HG03060 (cell line): Measurements from ENCODE around the gene ORAI3.
"Not testable (repeated sequence)": the region's sequence is repeated elsewhere in the genome, so short reads cannot be mapped to it uniquely, and the experiment has no call there.

ENCODE experiments used
- ATAC-seq: cut with Tn5 transposase; IDR thresholded peaks from one replicate; pipeline ENCODE4 v1.9.1; 2021; ENCODE audit warnings: low read depth, moderate number of reproducible peaks; ENCODE audit not compliant: unreplicated experiment

ORAI3 gene

DNA sequence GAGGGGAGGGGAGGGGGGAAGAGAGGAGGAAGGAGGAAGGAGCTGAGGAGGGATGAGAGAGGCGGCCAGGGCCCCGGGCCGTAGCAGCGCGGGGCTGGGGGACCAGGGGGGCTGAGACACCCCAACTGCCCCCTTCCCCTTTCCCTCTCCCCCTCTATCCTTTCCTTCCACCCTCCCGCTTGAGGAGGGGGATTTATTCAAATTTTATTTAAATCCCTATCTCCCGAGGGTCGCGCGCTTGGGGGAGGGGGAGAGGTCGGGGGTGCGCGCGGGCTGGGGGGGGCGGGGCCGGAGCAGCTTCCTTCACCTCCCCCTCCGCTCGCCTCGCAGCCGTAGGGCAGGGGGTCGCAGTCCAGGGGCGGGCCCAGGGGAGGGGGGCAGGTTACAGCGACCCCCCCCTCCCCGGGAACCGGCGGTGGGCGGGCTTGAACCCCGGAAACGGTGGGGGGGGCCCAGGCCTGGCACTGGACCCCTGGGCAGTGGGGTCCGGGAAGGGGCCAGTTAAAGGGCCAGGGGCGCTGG is 25.3 kb upstream of the ORAI3 start, which contains the start of gene FBXL19:
Gene FBXL19, plus strand, starts transcription at position 19 of the 522 bp plus-strand sequence. CDS start 2,183 bp downstream, outside the sequence.
- ATAC-seq, result no peak

DNA sequence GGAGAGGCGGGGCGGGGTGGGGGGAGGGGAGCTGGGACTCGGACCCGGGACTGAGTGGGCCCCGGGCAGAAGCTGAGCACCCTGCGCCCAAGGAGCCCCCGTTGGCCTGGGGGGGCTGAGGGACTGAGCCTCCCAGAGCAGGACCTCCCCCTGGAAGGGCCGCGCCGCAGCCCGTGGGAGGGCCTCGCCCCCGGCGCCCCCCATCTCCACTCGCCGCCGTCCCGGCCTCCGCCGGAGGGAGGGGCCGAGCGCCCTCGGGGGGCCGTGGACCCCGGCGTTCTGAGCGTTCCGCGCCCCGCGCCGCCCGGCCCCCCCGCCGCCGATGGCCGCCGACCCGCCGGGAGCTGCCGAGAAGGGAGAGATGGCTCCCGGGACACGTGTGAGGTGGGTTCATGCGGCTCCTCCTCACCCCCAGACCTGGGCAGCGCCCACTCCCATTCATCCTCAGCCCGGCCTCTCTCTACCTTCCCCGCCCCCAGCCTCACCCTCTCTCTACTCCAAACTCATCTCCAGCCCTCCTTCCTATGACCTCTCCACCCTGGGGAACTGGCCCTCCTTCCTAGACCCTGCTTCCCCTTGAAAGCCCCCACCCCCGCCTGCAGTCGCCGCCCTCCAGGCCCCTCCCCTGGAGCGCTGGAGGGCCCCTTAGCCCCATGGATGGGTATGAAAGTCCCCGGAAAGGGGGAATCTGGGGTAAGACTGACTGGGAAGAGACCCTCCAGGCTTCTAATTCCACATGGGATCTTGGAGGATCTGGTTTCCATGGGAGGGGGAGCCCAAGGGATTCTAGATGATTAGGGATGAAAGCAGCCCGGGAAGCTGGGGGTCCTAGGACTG is 24.6 kb upstream of the ORAI3 start:
- no peak for ATAC-seq

DNA sequence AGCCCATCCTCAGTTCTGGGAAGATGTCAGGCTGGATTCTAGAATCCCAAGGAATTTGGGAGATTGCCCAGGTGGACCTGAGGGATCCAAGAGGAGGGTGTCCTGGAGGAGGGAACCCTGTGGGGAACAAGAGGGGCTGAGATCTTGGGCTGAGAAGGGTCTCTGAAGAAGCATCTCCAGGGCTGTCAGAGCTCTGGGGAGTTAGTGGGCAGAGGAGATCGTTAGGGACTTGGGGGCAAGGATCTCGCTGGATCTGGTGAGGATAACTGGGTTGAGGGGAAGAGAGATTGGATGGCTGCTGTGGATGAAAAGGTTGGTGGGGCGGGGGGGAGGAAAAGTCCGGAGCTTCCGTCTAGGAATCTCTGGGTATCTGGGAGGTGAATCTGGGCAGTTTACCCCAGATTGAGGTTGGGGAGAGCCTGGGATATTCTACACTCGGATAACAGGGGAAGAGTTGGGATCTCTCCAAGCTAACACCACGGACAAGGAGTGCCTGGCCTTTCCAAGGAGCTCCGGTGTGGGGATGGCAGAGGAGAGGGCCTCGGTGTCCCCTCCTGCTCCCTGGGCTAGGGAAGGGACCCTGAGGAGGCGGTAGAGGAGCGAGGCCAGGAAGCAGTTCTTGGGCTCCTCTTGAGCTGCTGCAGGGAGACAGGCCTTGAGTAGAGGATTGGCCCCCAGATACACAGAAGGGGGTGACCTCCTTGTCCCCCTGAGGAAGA is 23.8 kb upstream of the ORAI3 start:
- ATAC-seq, result no peak

DNA sequence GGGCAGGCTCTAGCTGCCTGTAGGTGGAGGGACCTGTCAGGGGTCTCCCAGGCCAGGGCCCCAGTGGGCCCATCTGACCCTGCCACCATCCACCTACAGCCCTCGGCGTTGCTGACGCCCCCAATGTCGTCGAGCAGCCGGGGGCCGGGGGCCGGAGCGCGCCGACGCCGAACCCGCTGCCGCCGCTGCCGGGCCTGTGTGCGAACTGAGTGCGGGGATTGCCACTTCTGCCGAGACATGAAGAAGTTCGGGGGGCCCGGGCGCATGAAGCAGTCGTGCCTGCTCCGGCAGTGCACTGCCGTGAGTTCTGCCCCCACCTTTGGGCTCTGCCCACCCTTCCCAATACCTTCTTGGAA is 23.3 kb upstream of the ORAI3 start:
- no peak for ATAC-seq

DNA sequence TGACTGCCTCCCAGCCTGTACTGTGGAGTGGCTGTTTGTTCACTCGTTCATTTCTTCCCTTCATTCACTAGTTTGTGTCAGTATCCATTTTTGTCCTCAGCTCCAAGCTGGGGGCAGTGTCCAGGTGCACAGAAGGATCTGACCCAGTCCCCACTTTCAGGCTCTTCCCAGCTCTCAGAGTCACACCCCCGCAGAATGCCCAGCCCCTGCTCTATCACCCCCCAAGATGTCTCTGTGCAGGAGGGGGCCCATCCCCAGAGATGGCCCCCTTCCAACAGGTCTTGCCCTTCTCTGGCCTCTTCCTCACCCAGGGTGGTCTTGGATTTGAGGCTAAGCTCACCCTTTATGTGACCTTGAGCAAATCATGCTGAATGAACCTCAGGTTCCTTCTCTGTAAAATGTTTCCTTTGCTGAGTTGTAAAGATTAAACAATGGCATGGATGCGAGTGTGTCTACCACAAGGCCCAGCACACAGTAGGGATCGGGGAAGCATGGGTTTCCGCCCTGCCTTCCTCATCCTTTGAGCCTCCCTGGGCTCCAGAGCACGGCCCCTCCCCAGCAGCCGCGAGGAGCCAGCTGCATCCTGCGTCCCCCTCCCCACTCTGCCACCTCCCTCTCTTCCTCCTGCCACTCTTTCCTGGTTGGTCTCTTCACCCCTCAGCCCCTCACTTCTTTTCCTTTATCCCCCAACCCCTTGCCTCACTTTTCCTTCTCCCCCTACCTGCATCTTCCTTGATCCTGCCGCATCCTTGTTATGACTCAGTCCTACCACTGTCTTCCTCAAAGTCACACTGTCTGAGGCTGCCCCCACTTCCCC is 22.7 kb upstream of the ORAI3 start:
- no peak for ATAC-seq

DNA sequence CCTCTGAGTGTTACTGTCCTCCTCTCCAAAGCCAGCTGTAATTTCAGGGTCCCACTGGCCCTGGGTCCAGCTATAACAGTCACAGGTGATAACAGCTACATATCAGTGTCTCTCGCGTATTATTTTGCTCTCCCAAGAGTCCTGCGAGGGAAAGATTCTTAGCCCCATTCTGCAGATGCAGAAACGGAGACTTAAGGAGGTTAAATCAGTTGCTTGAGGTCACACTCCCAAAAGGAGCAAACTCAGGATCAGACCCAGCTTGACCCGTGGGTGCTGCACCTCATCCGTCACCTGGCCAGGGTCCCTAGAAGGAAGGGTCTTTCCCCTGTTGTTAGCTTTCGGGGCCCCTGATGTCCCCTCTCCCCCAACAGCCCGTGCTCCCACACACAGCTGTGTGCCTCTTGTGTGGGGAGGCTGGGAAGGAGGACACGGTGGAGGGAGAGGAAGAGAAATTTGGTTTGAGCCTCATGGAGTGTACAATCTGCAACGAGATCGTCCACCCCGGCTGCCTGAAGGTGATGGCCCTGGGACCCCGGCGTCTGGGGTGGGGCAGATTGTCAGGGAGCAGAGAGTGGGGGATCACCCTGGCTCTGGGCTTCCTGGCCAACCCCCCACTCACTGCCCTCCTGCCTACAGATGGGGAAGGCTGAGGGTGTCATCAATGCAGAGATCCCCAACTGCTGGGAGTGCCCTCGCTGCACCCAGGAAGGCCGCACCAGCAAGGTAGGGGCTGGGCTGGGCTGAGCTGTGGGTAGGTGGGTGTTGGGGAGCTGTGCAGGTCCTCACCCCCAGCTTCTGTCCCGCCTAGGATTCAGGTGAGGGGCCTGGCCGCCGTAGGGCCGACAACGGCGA is 21.7 kb upstream of the ORAI3 start:
- no peak for ATAC-seq

DNA sequence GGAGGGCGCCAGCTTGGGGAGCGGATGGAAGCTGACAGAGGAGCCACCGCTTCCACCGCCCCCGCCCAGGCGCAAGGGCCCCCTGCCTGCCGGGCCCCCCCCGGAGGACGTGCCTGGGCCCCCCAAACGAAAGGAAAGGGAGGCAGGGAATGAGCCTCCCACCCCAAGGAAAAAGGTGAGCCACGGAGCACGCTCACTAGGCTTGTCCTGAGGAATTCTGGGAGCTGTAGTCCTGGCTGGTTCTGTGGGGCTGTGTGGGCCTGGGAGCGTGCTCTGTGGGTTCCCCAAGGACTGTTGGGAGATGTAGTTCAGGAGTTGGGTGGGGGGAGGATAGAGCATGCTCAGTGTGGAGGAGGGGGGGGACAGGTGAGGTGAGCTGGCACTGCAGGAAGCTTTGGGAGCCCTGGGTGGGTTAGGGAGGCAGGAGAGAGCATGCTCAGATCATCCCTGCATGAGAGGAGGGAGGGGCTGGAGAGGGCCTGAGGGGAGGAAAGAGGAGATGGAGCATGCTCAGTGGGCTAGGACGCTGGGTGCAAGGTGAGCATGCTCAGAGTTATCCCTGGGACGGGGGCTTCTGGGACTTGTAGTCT is 21.0 kb upstream of the ORAI3 start:
- ATAC-seq, result no peak

DNA sequence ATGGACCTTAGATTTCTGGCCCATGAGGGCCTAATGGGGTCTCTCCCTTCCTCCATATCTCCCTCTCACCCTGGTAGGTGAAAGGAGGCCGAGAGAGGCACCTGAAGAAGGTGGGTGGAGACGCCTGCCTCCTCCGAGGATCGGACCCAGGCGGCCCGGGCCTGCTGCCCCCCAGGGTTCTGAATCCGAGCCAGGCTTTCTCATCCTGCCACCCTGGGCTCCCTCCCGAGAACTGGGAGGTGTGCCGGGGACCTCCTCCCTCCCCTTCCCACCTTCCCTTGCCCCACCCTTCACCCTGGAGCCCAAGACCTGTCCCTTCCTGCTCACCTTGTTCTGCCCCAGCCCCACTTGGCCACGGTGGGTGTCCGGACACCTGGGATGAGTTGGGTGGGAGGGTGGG is 20.5 kb upstream of the ORAI3 start:
- ATAC-seq, result no peak

DNA sequence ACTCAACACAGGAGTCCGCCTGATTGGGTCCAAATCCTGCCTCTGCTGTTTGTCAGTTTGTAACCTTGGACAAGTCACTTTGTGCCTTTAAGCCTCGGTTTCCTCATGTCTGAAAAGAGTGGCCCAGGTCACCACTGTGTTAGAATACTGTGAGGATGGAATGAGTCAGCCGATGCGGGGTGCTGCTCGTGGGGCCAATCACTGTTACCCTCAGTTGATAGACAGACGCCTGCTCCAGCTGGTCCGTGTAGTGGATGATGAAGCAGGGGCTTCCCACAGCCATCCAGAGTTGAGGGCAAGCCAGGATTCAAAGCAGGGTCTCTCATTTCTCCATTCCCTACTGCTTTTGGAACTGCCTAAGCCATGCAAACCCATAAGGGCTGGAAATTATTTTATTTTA is 19.7 kb upstream of the ORAI3 start:
- no peak for ATAC-seq

DNA sequence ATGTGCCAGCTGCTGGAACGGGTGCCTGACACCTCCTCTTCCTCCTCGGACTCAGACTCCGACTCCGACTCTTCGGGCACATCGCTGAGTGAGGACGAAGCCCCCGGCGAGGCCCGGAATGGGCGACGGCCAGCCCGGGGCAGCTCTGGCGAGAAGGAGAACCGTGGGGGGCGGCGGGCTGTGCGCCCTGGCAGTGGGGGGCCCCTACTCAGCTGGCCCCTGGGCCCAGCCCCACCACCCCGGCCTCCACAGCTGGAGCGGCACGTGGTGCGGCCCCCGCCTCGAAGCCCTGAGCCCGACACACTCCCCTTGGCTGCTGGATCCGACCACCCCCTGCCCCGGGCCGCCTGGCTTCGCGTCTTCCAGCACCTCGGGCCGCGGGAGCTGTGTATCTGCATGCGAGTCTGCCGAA is 18.7 kb upstream of the ORAI3 start:
- no peak for ATAC-seq

DNA sequence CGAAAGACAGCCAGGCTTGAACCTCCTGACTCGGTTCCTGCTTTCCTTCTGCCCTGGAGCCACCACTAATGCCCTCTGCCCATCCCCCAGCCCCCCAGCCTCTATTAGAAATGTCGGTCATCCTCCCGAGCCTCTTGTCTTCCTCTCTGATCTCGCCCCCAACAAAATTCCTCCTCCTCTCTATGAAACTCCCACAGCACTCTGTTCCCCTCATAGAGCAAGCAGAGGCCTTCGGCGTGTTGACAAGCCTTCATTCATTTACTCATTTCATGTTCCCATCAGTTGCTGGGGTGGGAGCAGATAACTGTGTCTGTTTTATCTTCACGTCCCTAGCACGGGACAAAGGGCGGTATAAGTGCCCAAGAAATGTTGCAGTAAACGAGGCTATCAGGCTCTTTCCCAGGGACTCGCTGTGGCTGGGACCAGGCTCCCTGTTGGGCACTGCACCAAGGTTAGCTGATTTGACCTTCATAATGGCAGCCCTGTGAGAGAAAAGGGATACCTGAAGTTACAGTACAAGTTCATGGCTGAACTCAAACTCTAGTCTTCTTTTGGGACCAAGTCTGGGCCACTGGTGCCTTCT is 17.7 kb upstream of the ORAI3 start:
- ATAC-seq, result no peak

DNA sequence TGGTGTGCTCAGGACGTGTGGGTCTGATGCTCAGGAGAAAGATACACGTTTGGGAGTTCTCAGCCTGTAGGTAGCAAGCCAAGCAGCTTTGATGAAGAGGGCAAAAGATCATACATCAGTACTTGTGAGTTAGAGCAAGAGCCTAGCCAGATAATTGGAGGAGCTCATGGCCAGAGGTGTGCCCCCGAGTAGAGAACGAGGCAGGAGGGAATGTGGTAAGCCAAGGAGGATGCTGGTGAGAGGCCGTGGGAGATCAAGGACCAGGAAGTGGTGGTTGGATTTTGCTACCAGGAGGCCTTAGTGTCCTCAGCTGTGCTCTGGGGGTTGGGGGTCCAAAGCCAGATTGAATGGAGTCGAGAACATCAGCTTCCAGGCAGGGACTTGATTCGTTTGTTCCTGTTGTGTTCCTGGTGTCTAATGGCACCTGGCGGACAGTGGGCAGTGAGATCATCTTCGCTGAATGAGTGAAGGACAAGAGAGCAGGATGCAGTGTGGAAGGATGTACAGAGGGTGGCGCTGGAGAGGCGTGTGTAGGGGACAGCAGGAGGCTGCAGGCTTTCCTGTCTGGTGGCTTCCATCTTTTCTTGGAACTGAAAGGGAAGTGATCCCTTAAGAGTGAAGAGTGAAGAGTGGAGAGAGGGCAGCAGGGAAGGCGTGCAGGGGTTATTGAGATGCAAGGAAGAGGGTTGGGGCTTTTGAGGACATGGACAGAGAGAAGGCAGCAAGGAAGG is 13.9 kb upstream of the ORAI3 start:
- ATAC-seq, result no peak

DNA sequence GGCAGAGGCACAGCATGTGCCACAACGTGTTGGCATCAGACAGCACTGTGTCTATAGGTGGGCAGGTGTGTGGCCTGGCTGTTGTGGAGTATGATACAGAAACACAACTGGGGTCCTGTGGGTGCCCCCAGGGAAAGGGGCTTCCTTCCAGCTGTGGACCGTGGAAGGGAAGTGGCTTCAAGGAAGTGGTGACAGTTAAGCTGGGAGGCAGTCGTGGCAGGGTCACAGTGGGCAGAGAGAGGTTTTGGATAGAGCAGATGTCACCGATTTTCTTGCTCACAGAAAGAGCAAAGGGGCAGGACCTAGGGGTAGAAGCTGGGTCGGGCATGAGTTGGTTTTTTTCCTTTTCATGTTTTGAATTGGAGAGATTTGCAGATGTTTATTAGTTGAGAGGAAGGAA is 11.2 kb upstream of the ORAI3 start:
- ATAC-seq, result no peak

DNA sequence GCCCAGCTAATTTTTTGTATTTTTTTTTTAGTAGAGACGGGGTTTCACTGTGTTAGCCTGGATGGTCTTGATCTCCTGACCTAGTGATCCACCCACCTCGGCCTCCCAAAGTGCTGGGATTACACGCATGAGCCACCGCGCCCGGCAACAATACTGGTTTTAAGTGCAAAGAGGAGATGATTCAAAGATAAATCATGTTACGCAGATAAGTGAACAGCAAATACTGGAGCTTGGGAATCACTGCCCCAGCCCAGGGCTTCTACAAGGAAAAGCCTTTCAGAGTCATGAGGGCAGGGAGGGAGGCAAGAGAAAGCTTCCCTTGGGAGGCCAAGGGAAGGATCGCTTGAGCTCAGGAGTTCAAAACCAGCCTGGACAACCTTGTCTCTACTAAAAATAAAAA is 9.3 kb upstream of the ORAI3 start:
- not testable (repeated sequence) for ATAC-seq

DNA sequence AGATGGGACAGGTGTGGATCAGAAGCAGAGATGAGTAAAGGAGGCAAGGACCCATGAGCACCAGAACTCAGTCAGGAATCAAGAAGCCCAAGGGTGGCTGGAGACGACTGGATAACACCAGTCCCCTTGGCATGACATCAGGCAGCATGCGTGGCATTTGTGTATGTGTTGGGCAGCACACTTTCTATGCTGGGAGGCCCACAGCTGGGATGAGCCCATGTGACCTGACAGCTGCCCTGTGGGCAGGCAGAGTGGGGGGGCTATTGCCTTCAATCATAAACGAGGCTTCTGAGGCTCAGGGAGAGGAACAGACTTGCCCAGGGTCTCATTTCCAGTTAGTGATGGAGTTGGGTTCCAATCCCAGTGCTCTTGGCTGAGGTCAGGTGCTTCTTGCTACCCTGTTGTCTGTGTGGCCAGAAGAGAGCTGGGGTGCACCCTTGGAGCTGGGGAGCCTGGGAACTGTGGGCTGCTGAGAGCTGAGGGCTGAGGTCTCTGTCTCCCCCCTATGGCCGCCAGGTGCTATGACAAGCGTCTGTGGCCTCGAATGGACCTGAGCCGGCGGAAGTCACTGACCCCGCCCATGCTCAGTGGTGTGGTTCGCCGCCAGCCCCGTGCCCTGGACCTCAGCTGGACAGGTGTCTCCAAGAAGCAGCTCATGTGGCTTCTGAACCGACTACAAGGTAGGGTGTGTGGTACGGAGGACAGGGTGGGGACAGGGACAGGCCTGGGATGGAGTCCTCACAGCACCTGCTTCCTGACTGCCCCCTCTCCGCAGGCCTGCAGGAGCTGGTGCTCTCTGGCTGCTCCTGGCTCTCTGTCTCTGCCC is 7.1 kb upstream of the ORAI3 start:
- no peak for ATAC-seq

DNA sequence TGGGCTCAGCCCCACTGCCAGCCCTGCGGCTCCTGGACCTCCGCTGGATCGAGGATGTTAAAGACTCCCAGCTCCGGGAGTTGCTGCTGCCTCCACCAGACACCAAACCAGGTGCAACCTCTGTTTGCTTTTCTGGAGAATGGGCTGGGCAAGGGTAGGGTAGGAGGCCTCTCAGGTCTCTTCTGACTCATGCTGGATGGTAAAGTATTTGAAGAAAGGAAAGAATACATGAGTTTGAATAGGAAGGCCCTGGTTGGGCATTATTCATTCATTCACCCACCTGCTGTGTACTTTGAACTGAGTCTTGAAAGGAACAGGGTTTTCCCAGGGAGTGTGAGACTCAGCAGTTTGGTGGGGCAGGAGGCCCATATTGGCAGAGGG is 6.5 kb upstream of the ORAI3 start:
- no peak for ATAC-seq

DNA sequence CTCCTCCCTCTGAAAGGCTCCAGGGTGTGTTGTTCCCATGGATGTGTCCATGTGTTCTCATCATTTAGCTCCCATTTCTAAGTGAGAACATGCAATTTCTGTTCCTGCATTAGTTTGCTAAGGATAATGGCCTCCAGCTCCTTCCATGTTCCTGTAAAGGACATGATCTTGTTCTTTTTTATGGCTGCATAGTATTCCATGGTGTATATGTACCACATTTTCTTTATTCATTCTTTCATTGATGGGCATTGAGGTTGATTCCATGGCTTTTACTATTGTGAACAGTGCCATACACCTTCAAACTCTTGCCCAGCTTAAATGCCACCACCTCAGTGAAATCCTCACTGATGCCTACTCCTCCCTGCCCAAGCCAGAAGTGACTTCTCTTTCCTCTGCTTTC is 4.5 kb upstream of the ORAI3 start:
- no peak for ATAC-seq
